Pancreas (tissue), 10 donors: Measurements from ENCODE around the gene JAKMIP1. TPM values are rescaled to one million over a fixed set of nuclear protein-coding genes. Genes with fewer than 3 reads are reported as not detected.
"Not testable (repeated sequence)": the region's sequence is repeated elsewhere in the genome, so short reads cannot be mapped to it uniquely, and the experiment has no call there.

Experiments used
- ATAC-seq, 4 donors: fragments of 200-7000 bp; cut with Tn5 transposase; one replicate each; pipeline versions ENCODE4 v1.8.0 to v1.9.1; 2020; ENCODE audit warnings: mild to moderate bottlenecking in 4 of 4, moderate library complexity in 4 of 4
- DNase-seq, 6 donors: peaks; one replicate each; pipeline ENCODE4 v3.0.0-alpha.2; 2020
- FAIRE-seq: peaks from 2 replicates; lab custom pipeline; 2012; peaks lifted over from hg19 to GRCh38; lab: Jason Lieb, UNC
- H3K27ac ChIP-seq, 4 donors: fragments of 200-600 bp; sonication (generic); 1 replicate in 3 of 4; 2 replicates in 1 of 4; pipeline versions ENCODE4 v1.5.0 to v1.8.0; 2020
- H3K27me3 ChIP-seq, 4 donors: fragments of 200-600 bp; one replicate each; pipeline ENCODE4 v1.8.0; 2021
- H3K36me3 ChIP-seq, 3 donors: fragments of 200-600 bp; sonication (generic) in 1 of 3; one replicate each; pipeline versions ENCODE4 v1.5.0 to v1.8.0; 2020 to 2021
- H3K4me1 ChIP-seq, 3 donors: fragments of 200-600 bp; one replicate each; pipeline ENCODE4 v1.8.0; 2021
- H3K4me3 ChIP-seq, 4 donors: fragments of 200-600 bp; sonication (generic) in 2 of 4; one replicate each; pipeline versions ENCODE4 v1.5.0 to v1.8.0; 2020 to 2021
- H3K9me3 ChIP-seq, 4 donors: fragments of 200-600 bp; one replicate each; pipeline ENCODE4 v1.8.0; 2021
- CTCF ChIP-seq, 4 donors: fragments of 200-600 bp; sonication (generic) in 3 of 4; IDR thresholded peaks; one replicate each; pipeline versions ENCODE4 v1.5.0 to v1.8.0; 2021; ENCODE audit warnings: antibody characterized with exemption in 4 of 4
- WGBS, 2 donors: extraction: QIAGEN DNeasy Blood & Tissue Kit; methylation state at CpG; one replicate each; pipeline ENCODE4 v1.1.7; 2013; 5-methylcytosine and 5-hydroxymethylcytosine counted together
- intact Hi-C, 3 donors: fragments of 100-400 bp; cut with DNase I; formaldehyde crosslinking; loops; one replicate each; pipeline versions ENCODE4 v1.11.1 to v1.14.2; 2022
- polyA plus RNA-seq, 2 donors: library from polyadenylated mRNA; stranded (reverse); fragments of 200-250 nt; gene quantifications; one replicate each; pipeline ENCODE4 v1.2.3, GENCODE V29; 2013
- total RNA-seq, 6 donors: library from RNA; stranded (reverse); fragmentation: NEBNext Ultra II Directional in 4 of 6; extraction: Animal tissue kit (Norgen Biotek cat#: 25700) in 4 of 6; gene quantifications; one replicate each; pipeline versions ENCODE4 v1.2.1 to v1.2.4, GENCODE V29; 2021 to 2023
- donor health status: healthy with polysubstance abuse.
- donor health status: DM: no; HTN: no; CAD: no; lungs with moderate emphysema.
- donor health status: DM: no; HTN: no; CAD: no.
- donor health status: control.
- donor health status: control.
- donor health status: Bipolar disorder and iron deficiency.
- donor health status: DM: yes; HTN: yes; CAD: no.
- donor health status: DM: no; HTN: no; CAD: no.
- donor health status: DM: no; HTN: no; CAD: no.
- donor health status: DM: yes; HTN: yes; CAD: no.

The JAKMIP1 gene
- total and polyA plus RNA-seq, 8 donors = 0.16 to 4.3 (median 0.59) TPM

- WGBS, 2 donors = 52 to 68% methylated on average over 4 of the region's 4 CpGs
- Histone ChIP-seq H3K4me1 (no peaks in the 10 kb centered on the region), H3K9me3 (no peaks in the 10 kb centered on the region), H3K36me3 (no peaks in the 10 kb centered on the region), H3K27me3 (no peaks in the 10 kb centered on the region), H3K4me3 (no peak overlapping the region), H3K27ac (no peak overlapping the region)
- ATAC-seq = no peak
- DNase-seq = no peak
- TF ChIP-seq CTCF (IDR thresholded peaks at IDR 0.05) = no peak
- FAIRE-seq = no peak
- intact Hi-C loops = no loop called here
These were observed 9.6 kb upstream of the JAKMIP1 start for GRCh38 chr4:6209921-6210320.

DNA sequence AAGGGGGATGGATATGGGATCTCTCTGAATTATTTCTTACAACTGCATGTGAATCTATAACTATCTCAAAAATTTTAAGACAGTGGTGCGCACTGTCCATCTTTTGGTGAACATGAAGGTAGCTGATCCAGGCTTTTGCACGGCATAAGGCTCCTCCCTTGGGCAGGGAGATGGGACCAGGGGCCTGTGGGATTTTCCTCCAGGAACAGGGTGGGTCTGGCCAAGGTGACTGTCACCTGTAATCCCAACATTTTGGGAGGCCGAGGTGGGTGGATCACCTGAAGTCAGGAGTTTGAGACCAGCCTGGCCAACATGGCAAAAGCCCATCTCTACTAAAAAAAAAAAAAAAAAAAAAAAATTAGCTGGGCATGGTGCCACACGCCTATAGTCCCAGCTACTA, 8.9 kb upstream of the JAKMIP1 start:
- FAIRE-seq, ATAC-seq, H3K4me1 ChIP-seq, H3K36me3 ChIP-seq, H3K9me3 ChIP-seq, H3K27me3 ChIP-seq, H3K4me3 ChIP-seq, DNase-seq, intact Hi-C loops, H3K27ac ChIP-seq: not testable (repeated sequence)
- 60 to 76% methylated on average over 4 of the region's 4 CpGs for whole genome bisulfite sequencing, 2 donors

- H3K36me3 ChIP-seq = no peaks in the 10 kb centered on the region
- intact Hi-C loops = no loop called here
- H3K4me1 ChIP-seq = no peaks in the 10 kb centered on the region
- TF ChIP-seq CTCF (IDR thresholded peaks at IDR 0.05) = no peak
- H3K4me3 ChIP-seq = no peak overlapping the region
- DNase-seq = no peak
- no peak for ATAC-seq
- WGBS, 2 donors = 45 to 63% methylated on average over 6 of the region's 6 CpGs
- no peaks in the 10 kb centered on the region for H3K27me3 ChIP-seq
- no peak for FAIRE-seq
- no peak overlapping the region for H3K27ac ChIP-seq
- H3K9me3 ChIP-seq = no peaks in the 10 kb centered on the region
These were observed 8.1 kb upstream of the JAKMIP1 start for GRCh38 chr4:6208416-6208815.

- WGBS, 2 donors = 66 to 73% methylated on average over 4 of the region's 4 CpGs
- no peak for TF ChIP-seq CTCF (IDR thresholded peaks at IDR 0.05)
- Histone ChIP-seq H3K4me1 (no peaks in the 10 kb centered on the region), H3K36me3 (no peaks in the 10 kb centered on the region), H3K4me3 (no peak overlapping the region), H3K27me3 (no peaks in the 10 kb centered on the region), H3K9me3 (no peaks in the 10 kb centered on the region), H3K27ac (no peak overlapping the region)
- ATAC-seq = no peak
- FAIRE-seq = no peak
- DNase-seq = no peak
- intact Hi-C loops = no loop called here
These were observed 7.3 kb upstream of the JAKMIP1 start for GRCh38 chr4:6207602-6208001.

- no peak for TF ChIP-seq CTCF (IDR thresholded peaks at IDR 0.05)
- no peaks in the 10 kb centered on the region for H3K36me3 ChIP-seq
- FAIRE-seq (no peak), ATAC-seq (no peak), DNase-seq (peak in 1 of 6 donors; percentile 2)
- intact Hi-C loops = no loop called here
- no peaks in the 10 kb centered on the region for H3K4me1 ChIP-seq
- no peaks in the 10 kb centered on the region for H3K27me3 ChIP-seq
- H3K4me3 ChIP-seq = no peak overlapping the region
- WGBS, 2 donors = 64 to 81% methylated on average over 6 of the region's 6 CpGs
- H3K9me3 ChIP-seq = no peaks in the 10 kb centered on the region
- no peak overlapping the region for H3K27ac ChIP-seq
These were observed 6.5 kb upstream of the JAKMIP1 start for GRCh38 chr4:6206771-6207290.
